HL-60/S4 treated with phorbol 12-myristate 13-acetate at 8.2 ng/mL for 4 days and 3 days (cell line): ENCODE results near the gene OSBPL7.

Experiments used
- in situ Hi-C: fragments of 300-500 bp; cut with MboI; formaldehyde crosslinking; loops from 2 replicates; pipeline ENCODE4 v1.15.0; 2022; ENCODE audit warnings: low sequenced_read_pairs

The OSBPL7 gene

GRCh38 chr17:47821424-47822391, at the start of gene OSBPL7:
Gene OSBPL7 (minus strand): TSS chr17:47821794. CDS start chr17:47820278, 1,516 bp downstream.
- in situ Hi-C loops = no loop called here

- in situ Hi-C loops = no loop called here
Measured at GRCh38 chr17:47871048-47871447, 49.5 kb upstream of the OSBPL7 start.

- in situ Hi-C loops = no loop called here
Measured at GRCh38 chr17:47870056-47870455, 48.5 kb upstream of the OSBPL7 start.

DNA sequence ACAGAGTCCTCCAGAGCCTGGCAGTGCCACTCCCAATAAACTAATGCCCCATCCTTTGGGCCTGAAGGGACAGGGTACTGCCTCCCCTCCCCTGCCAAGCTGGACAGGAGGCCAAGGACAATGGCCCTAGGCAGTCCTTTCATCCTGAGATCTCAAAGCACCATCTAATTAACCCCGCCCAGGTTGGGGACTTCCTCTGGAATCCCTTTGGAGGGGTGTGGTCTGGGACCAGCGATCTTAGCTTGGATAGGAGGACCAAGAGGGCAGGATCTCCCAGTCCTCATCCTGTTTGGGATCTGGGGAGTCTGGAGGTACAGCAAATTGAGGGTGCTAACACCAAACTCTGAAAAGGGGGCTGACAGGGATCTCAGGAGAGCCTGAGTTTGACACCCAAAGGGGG, 47.5 kb upstream of the OSBPL7 start:
- in situ Hi-C loops = no loop called here

GRCh38 chr17:47867813-47868533, 46.4 kb upstream of the OSBPL7 start:
- in situ Hi-C loops = no loop called here

DNA sequence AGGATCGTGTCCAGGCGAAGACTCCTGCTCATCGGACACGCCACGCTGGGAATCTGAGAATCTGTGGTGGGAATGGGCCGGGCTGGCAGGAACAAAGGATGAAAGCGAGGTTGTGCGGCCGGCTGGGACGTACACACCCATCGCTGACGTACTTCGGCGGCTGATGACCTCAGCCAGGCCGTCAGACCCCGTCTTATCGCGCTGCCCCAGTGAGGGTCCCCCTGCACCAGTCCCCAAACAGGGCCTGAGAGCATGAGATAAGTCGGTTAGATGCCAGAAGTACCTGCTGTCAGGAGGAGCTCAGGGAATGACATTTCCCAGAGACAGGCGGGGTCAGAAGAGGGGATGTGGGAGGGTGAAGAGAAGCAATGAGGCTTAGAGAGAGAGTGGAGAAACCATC, 45.3 kb upstream of the OSBPL7 start:
- in situ Hi-C loops = no loop called here

GRCh38 chr17:47864791-47865216, 43.2 kb upstream of the OSBPL7 start:
- in situ Hi-C loops = no loop called here

- in situ Hi-C loops = no loop called here
Measured at GRCh38 chr17:47862621-47863440, 41.2 kb upstream of the OSBPL7 start.

- in situ Hi-C loops = no loop called here
Measured at GRCh38 chr17:47860386-47860785, 38.8 kb upstream of the OSBPL7 start.

DNA sequence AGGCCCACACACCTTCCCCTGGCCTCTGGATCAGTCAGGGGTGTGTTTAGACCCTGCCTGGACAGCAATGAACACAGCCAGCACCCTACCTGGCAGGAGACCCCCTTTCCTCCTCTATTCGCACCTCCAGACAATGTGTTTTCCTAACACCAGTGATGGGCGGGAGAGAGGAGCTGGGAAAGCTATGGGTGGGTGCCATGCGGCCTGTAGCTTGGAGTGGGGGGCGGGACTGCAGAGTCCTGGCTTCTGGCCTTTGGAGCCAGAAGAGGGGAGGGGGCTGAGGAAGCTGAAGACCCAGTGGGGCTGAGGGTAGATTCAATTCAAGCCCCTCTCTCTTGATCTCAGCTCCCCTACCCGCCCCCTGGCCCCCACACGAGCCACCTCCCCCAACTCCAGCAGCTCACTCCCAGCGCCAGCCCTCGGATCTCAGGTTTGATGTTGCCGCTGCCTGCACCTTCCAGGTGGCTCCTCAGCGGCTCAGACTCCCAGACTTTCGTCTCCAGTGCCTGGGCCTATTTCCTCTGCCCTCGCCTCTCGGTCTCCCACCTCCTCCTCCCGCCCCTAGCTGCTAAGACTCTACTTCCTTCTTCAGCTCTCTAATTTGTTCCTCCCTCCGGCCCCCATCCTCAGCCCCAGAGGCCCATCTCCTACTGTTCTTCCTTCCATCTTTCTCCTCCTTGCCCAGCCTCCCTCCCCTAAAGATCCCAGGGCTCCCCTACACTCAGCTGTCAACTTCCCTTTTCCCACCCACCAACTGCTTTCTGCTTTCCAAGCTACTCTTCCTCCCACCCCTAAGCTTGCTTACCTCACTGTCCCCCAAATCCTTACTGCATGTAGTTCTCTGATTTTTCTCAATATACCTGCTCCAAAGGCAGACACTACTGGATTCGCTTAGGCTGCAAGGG, 36.2 kb upstream of the OSBPL7 start:
- in situ Hi-C loops = no loop called here

- in situ Hi-C loops = no loop called here
Measured at GRCh38 chr17:47856830-47857229, 35.2 kb upstream of the OSBPL7 start.

DNA sequence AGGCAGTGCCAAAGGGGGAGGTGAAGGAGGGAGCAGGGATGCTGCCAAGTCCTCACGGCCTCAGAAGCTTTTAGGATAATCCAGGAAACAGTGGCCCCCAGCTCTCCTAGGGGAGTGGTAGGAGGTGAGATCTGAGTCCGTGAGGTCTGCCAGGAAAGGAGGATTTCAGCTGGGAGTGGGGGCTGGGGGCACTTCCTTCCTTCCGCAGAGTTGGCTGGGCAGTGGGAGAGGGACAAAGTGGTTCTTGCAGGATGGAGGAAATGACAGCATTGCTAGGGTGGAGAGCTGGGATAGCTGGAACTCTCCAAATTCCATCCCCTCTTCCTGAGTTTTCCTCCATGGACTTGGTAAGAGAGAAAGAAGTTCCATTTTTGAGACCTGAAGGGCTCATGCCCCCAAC, 34.1 kb upstream of the OSBPL7 start:
- in situ Hi-C loops = no loop called here

GRCh38 chr17:47853616-47854015, 32.0 kb upstream of the OSBPL7 start:
- in situ Hi-C loops = no loop called here

- in situ Hi-C loops = no loop called here
Measured at GRCh38 chr17:47852113-47852949, 30.7 kb upstream of the OSBPL7 start.

- in situ Hi-C loops = no loop called here
Measured at GRCh38 chr17:47851764-47852112, 30.1 kb upstream of the OSBPL7 start.

GRCh38 chr17:47850692-47851573, 29.3 kb upstream of the OSBPL7 start, which contains the start of gene SP6:
Gene SP6 (minus strand): TSS chr17:47851163. CDS start chr17:47848429, 2,734 bp downstream.
- in situ Hi-C loops = no loop called here

- in situ Hi-C loops = no loop called here
Measured at GRCh38 chr17:47850373-47850691, 28.7 kb upstream of the OSBPL7 start.

- in situ Hi-C loops = no loop called here
Measured at GRCh38 chr17:47848198-47848513, 26.6 kb upstream of the OSBPL7 start.
